ENCODE measurements around the gene NAT9.

The NAT9 gene

GRCh38 chr17:74744714-74745547 lies 31.2 kb downstream of the NAT9 start:
- DNase-seq (ENCODE audit: low read depth), result peak; percentile 41

GRCh38 chr17:74744349-74744713 lies 31.8 kb downstream of the NAT9 start:
- no peak for DNase-seq (ENCODE audit: low read depth)

- DNase-seq (ENCODE audit: low read depth), result no peak
These were observed 32.4 kb downstream of the NAT9 start for GRCh38 chr17:74743755-74744154.

GRCh38 chr17:74742978-74743545 lies 33.1 kb downstream of the NAT9 start:
- no peak for DNase-seq (ENCODE audit: low read depth)

- DNase-seq (ENCODE audit: low read depth), result no peak
These were observed 34.0 kb downstream of the NAT9 start for GRCh38 chr17:74742153-74742515.

GRCh38 chr17:74740641-74741387 lies 35.3 kb downstream of the NAT9 start:
- no peak for DNase-seq (ENCODE audit: low read depth)

- no peak for DNase-seq (ENCODE audit: low read depth)
These were observed 36.0 kb downstream of the NAT9 start for GRCh38 chr17:74740173-74740572.

- DNase-seq (ENCODE audit: low read depth), result no peak
These were observed 36.8 kb downstream of the NAT9 start for GRCh38 chr17:74739227-74739831.

GRCh38 chr17:74738051-74738996 lies 37.8 kb downstream of the NAT9 start:
- no peak for DNase-seq (ENCODE audit: low read depth)

- no peak for DNase-seq (ENCODE audit: low read depth)
These were observed 38.7 kb downstream of the NAT9 start for GRCh38 chr17:74737299-74738050.

- no peak for DNase-seq (ENCODE audit: low read depth)
These were observed 39.4 kb downstream of the NAT9 start, which contains the start of gene RAB37 for GRCh38 chr17:74736513-74737298. RAB37 (plus strand) TSS chr17:74737256; CDS start chr17:74737273, 17 bp downstream.

- DNase-seq (ENCODE audit: low read depth), result no peak
These were observed 41.9 kb downstream of the NAT9 start for GRCh38 chr17:74734256-74734655.

GRCh38 chr17:74733365-74734122 lies 42.6 kb downstream of the NAT9 start:
- no peak for DNase-seq (ENCODE audit: low read depth)

- no peak for DNase-seq (ENCODE audit: low read depth)
These were observed 43.9 kb downstream of the NAT9 start for GRCh38 chr17:74732042-74732867.

- no peak for DNase-seq (ENCODE audit: low read depth)
These were observed 44.9 kb downstream of the NAT9 start for GRCh38 chr17:74731347-74731605.

GRCh38 chr17:74730491-74731346 lies 45.4 kb downstream of the NAT9 start:
- DNase-seq (ENCODE audit: low read depth), result no peak

GRCh38 chr17:74729866-74730265 lies 46.3 kb downstream of the NAT9 start:
- DNase-seq (ENCODE audit: low read depth), result no peak

- no peak for DNase-seq (ENCODE audit: low read depth)
These were observed 46.8 kb downstream of the NAT9 start for GRCh38 chr17:74729368-74729767.

All from HS-27A (cell line).